HG03520 (cell line): Measurements from ENCODE around the gene ZFP36L2.

Experiments
- ATAC-seq: cut with Tn5 transposase; IDR thresholded peaks from one replicate; pipeline ENCODE4 v1.9.1; 2021; ENCODE audit warnings: mild to moderate bottlenecking, moderate library complexity; ENCODE audit not compliant: unreplicated experiment

The ZFP36L2 gene

GRCh38 chr2:43224131-43224570 lies 2.3 kb downstream of the ZFP36L2 start:
- no peak for ATAC-seq

GRCh38 chr2:43223521-43224001 lies 2.8 kb downstream of the ZFP36L2 start:
- no peak for ATAC-seq

- no peak for ATAC-seq
Observed at GRCh38 chr2:43222475-43223309, 3.7 kb downstream of the ZFP36L2 start.

- ATAC-seq: no peak
Observed at GRCh38 chr2:43221763-43222474, 4.5 kb downstream of the ZFP36L2 start.

GRCh38 chr2:43221124-43221762 lies 5.2 kb downstream of the ZFP36L2 start:
- no peak for ATAC-seq

- no peak for ATAC-seq
Observed at GRCh38 chr2:43220760-43221123, 5.7 kb downstream of the ZFP36L2 start.

- no peak for ATAC-seq
Observed at GRCh38 chr2:43220229-43220751, 6.1 kb downstream of the ZFP36L2 start.

GRCh38 chr2:43219383-43220228 lies 6.8 kb downstream of the ZFP36L2 start:
- ATAC-seq: peak; percentile 42

- ATAC-seq: no peak
Observed at GRCh38 chr2:43218702-43219382, 7.6 kb downstream of the ZFP36L2 start.

GRCh38 chr2:43218155-43218701 lies 8.2 kb downstream of the ZFP36L2 start:
- no peak for ATAC-seq

- no peak for ATAC-seq
Observed at GRCh38 chr2:43217228-43218154, 8.9 kb downstream of the ZFP36L2 start.

- ATAC-seq: no peak
Observed at GRCh38 chr2:43216629-43217028, 9.8 kb downstream of the ZFP36L2 start.

GRCh38 chr2:43215673-43216255 lies 10.6 kb downstream of the ZFP36L2 start:
- no peak for ATAC-seq

GRCh38 chr2:43214253-43214652 lies 12.2 kb downstream of the ZFP36L2 start:
- ATAC-seq: no peak

- no peak for ATAC-seq
Observed at GRCh38 chr2:43212931-43213330, 13.5 kb downstream of the ZFP36L2 start.

- ATAC-seq: no peak
Observed at GRCh38 chr2:43212216-43212835, 14.1 kb downstream of the ZFP36L2 start.

GRCh38 chr2:43210467-43211303 lies 15.7 kb downstream of the ZFP36L2 start:
- ATAC-seq: no peak
